Stimulated activated memory B cell treated with anti-CD40 and anti-IgM and Interleukin-4, amounts not matched to agents 10 μg/mL and 1 μg/mL and 100 μg/mL, for 72 hours (primary cell): ENCODE data around the gene CLEC9A.

ENCODE experiments used
- ATAC-seq: fragments of 150-1000 bp; cut with Tn5 transposase; 2 replicates; pipeline ENCODE4 v1.10.0; 2021
- H3K27ac Mint-ChIP-seq: one replicate; pipeline ENCODE4 v1.8.0; 2022; ENCODE audit warnings: mild to moderate bottlenecking, mixed read lengths
- H3K27me3 Mint-ChIP-seq: one replicate; pipeline ENCODE4 v1.8.0; 2022; ENCODE audit warnings: mixed read lengths
- H3K36me3 Mint-ChIP-seq: one replicate; pipeline ENCODE4 v1.8.0; 2022; ENCODE audit warnings: mixed read lengths
- H3K4me1 Mint-ChIP-seq: one replicate; pipeline ENCODE4 v1.8.0; 2022; ENCODE audit warnings: mixed read lengths
- H3K4me3 Mint-ChIP-seq: one replicate; pipeline ENCODE4 v1.8.0; 2022; ENCODE audit warnings: mild to moderate bottlenecking, moderate library complexity, mixed read lengths
- H3K9me3 Mint-ChIP-seq: one replicate; pipeline ENCODE4 v1.8.0; 2022; ENCODE audit warnings: mixed read lengths

Gene CLEC9A

GRCh38 chr12:10033783-10034545 lies 3.5 kb downstream of the CLEC9A start:
- Mint-ChIP-seq H3K27me3 (peaks cover 55% of the 10 kb centered on the region), H3K9me3 (no peaks in the 10 kb centered on the region), H3K4me1 (no peaks in the 10 kb centered on the region), H3K27ac (no peak overlapping the region), H3K4me3 (no peak overlapping the region), H3K36me3 (no peaks in the 10 kb centered on the region)
- ATAC-seq: no peak

GRCh38 chr12:10042167-10042566 lies 11.7 kb downstream of the CLEC9A start:
- no peaks in the 10 kb centered on the region for H3K9me3 Mint-ChIP-seq
- peaks cover 58% of the 10 kb centered on the region for H3K27me3 Mint-ChIP-seq
- H3K27ac Mint-ChIP-seq: no peak overlapping the region
- no peak overlapping the region for H3K4me3 Mint-ChIP-seq
- H3K36me3 Mint-ChIP-seq: no peaks in the 10 kb centered on the region
- no peaks in the 10 kb centered on the region for H3K4me1 Mint-ChIP-seq
- ATAC-seq: no peak

- ATAC-seq: no peak
- Mint-ChIP-seq H3K9me3 (peaks cover 2% of the 10 kb centered on the region), H3K27me3 (peaks cover 68% of the 10 kb centered on the region), H3K4me1 (peaks cover 10% of the 10 kb centered on the region), H3K36me3 (no peaks in the 10 kb centered on the region), H3K27ac (no peak overlapping the region), H3K4me3 (no peak overlapping the region)
Observed at GRCh38 chr12:10048526-10048925, 18.0 kb downstream of the CLEC9A start.

- peaks cover 53% of the 10 kb centered on the region for H3K27me3 Mint-ChIP-seq
- H3K4me1 Mint-ChIP-seq: peaks cover 10% of the 10 kb centered on the region
- no peaks in the 10 kb centered on the region for H3K36me3 Mint-ChIP-seq
- ATAC-seq: no peak
- H3K9me3 Mint-ChIP-seq: peaks cover 2% of the 10 kb centered on the region
- peak overlapping the region; percentile 0 for H3K4me3 Mint-ChIP-seq
- H3K27ac Mint-ChIP-seq: no peak overlapping the region
Observed at GRCh38 chr12:10052193-10052913, 21.9 kb downstream of the CLEC9A start.

- Mint-ChIP-seq H3K36me3 (no peaks in the 10 kb centered on the region), H3K9me3 (no peaks in the 10 kb centered on the region), H3K27ac (no peak overlapping the region), H3K27me3 (peaks cover 37% of the 10 kb centered on the region), H3K4me1 (no peaks in the 10 kb centered on the region), H3K4me3 (no peak overlapping the region)
- ATAC-seq: no peak
Observed at GRCh38 chr12:10058387-10058786, 27.9 kb downstream of the CLEC9A start.

GRCh38 chr12:10065241-10065640 lies 34.8 kb downstream of the CLEC9A start:
- Mint-ChIP-seq H3K9me3 (no peaks in the 10 kb centered on the region), H3K27me3 (peaks cover 48% of the 10 kb centered on the region), H3K36me3 (no peaks in the 10 kb centered on the region), H3K4me3 (no peak overlapping the region), H3K27ac (no peak overlapping the region), H3K4me1 (peaks cover 17% of the 10 kb centered on the region)
- no peak for ATAC-seq

- H3K36me3 Mint-ChIP-seq: no peaks in the 10 kb centered on the region
- no peak for ATAC-seq
- H3K9me3 Mint-ChIP-seq: no peaks in the 10 kb centered on the region
- no peak overlapping the region for H3K4me3 Mint-ChIP-seq
- peaks cover 23% of the 10 kb centered on the region for H3K4me1 Mint-ChIP-seq
- peaks cover 64% of the 10 kb centered on the region for H3K27me3 Mint-ChIP-seq
- no peak overlapping the region for H3K27ac Mint-ChIP-seq
Observed at GRCh38 chr12:10067264-10067663, 36.8 kb downstream of the CLEC9A start.

- H3K4me1 Mint-ChIP-seq: peaks cover 23% of the 10 kb centered on the region
- H3K27ac Mint-ChIP-seq: no peak overlapping the region
- no peak for ATAC-seq
- no peak overlapping the region for H3K4me3 Mint-ChIP-seq
- no peaks in the 10 kb centered on the region for H3K9me3 Mint-ChIP-seq
- peaks cover 71% of the 10 kb centered on the region for H3K27me3 Mint-ChIP-seq
- H3K36me3 Mint-ChIP-seq: no peaks in the 10 kb centered on the region
Observed at GRCh38 chr12:10067942-10068341, 37.5 kb downstream of the CLEC9A start.

GRCh38 chr12:10068644-10069043 lies 38.2 kb downstream of the CLEC9A start:
- Mint-ChIP-seq H3K9me3 (no peaks in the 10 kb centered on the region), H3K4me3 (no peak overlapping the region), H3K36me3 (no peaks in the 10 kb centered on the region), H3K27me3 (peaks cover 71% of the 10 kb centered on the region), H3K4me1 (peaks cover 23% of the 10 kb centered on the region), H3K27ac (no peak overlapping the region)
- no peak for ATAC-seq

- H3K27ac Mint-ChIP-seq: no peak overlapping the region
- no peak overlapping the region for H3K4me3 Mint-ChIP-seq
- H3K4me1 Mint-ChIP-seq: peaks cover 23% of the 10 kb centered on the region
- H3K27me3 Mint-ChIP-seq: peaks cover 69% of the 10 kb centered on the region
- ATAC-seq: no peak
- H3K9me3 Mint-ChIP-seq: no peaks in the 10 kb centered on the region
- no peaks in the 10 kb centered on the region for H3K36me3 Mint-ChIP-seq
Observed at GRCh38 chr12:10069099-10069498, 38.6 kb downstream of the CLEC9A start.

GRCh38 chr12:10069976-10070375 lies 39.5 kb downstream of the CLEC9A start:
- no peaks in the 10 kb centered on the region for H3K9me3 Mint-ChIP-seq
- no peak for ATAC-seq
- H3K4me3 Mint-ChIP-seq: no peak overlapping the region
- no peak overlapping the region for H3K27ac Mint-ChIP-seq
- H3K4me1 Mint-ChIP-seq: peaks cover 23% of the 10 kb centered on the region
- H3K27me3 Mint-ChIP-seq: peaks cover 67% of the 10 kb centered on the region
- no peaks in the 10 kb centered on the region for H3K36me3 Mint-ChIP-seq

- Mint-ChIP-seq H3K4me1 (peaks cover 23% of the 10 kb centered on the region), H3K9me3 (no peaks in the 10 kb centered on the region), H3K36me3 (no peaks in the 10 kb centered on the region), H3K27me3 (peaks cover 67% of the 10 kb centered on the region), H3K27ac (no peak overlapping the region), H3K4me3 (no peak overlapping the region)
- no peak for ATAC-seq
Observed at GRCh38 chr12:10070380-10070779, 39.9 kb downstream of the CLEC9A start.

GRCh38 chr12:10072131-10072530 lies 41.6 kb downstream of the CLEC9A start:
- Mint-ChIP-seq H3K27me3 (peaks cover 59% of the 10 kb centered on the region), H3K4me3 (no peak overlapping the region)

GRCh38 chr12:10073261-10073660 lies 42.8 kb downstream of the CLEC9A start:
- Mint-ChIP-seq H3K4me1 (peaks cover 21% of the 10 kb centered on the region), H3K4me3 (no peak overlapping the region), H3K36me3 (no peaks in the 10 kb centered on the region), H3K9me3 (no peaks in the 10 kb centered on the region), H3K27me3 (peaks cover 62% of the 10 kb centered on the region), H3K27ac (no peak overlapping the region)
- no peak for ATAC-seq

More at GRCh38 chr12:10072131-10072530, 41.6 kb downstream of the CLEC9A start:
- Mint-ChIP-seq H3K36me3 (no peaks in the 10 kb centered on the region), H3K27ac (no peak overlapping the region), H3K4me1 (peaks cover 23% of the 10 kb centered on the region), H3K9me3 (no peaks in the 10 kb centered on the region)
- no peak for ATAC-seq

- H3K4me3 Mint-ChIP-seq: no peak overlapping the region
- H3K9me3 Mint-ChIP-seq: no peaks in the 10 kb centered on the region
- no peak overlapping the region for H3K27ac Mint-ChIP-seq
- ATAC-seq: no peak
- peaks cover 4% of the 10 kb centered on the region for H3K4me1 Mint-ChIP-seq
- H3K36me3 Mint-ChIP-seq: no peaks in the 10 kb centered on the region
- peaks cover 55% of the 10 kb centered on the region for H3K27me3 Mint-ChIP-seq
Observed at GRCh38 chr12:10075451-10075850, 45.0 kb downstream of the CLEC9A start.
